GM18867 (cell line): ENCODE measurements around the gene PLPPR3.
"Not testable (repeated sequence)": the region's sequence is repeated elsewhere in the genome, so short reads cannot be mapped to it uniquely, and the experiment has no call there.

Experiments used
- ATAC-seq: cut with Tn5 transposase; IDR thresholded peaks from one replicate; pipeline ENCODE4 v1.9.1; 2021; ENCODE audit warnings: mild to moderate bottlenecking, moderate library complexity; ENCODE audit not compliant: unreplicated experiment

PLPPR3 gene

GRCh38 chr19:829129-829758 is 7.5 kb upstream of the PLPPR3 start:
- ATAC-seq = no peak

GRCh38 chr19:827710-828321 is 6.1 kb upstream of the PLPPR3 start, which contains the start of gene AZU1:
TSS of gene AZU1 (plus strand) at chr19:827837. CDS start at chr19:827847, 10 bp downstream.
- no peak for ATAC-seq

- no peak for ATAC-seq
Measured at GRCh38 chr19:827314-827709, 5.6 kb upstream of the PLPPR3 start.

GRCh38 chr19:825897-826644 is 4.3 kb upstream of the PLPPR3 start:
- no peak for ATAC-seq

GRCh38 chr19:824885-825284 is 3.1 kb upstream of the PLPPR3 start:
- ATAC-seq = no peak

- no peak for ATAC-seq
Measured at GRCh38 chr19:823565-824121, 1.9 kb upstream of the PLPPR3 start.

GRCh38 chr19:821231-821824 is 427 bp downstream of the PLPPR3 start:
- ATAC-seq = no peak

GRCh38 chr19:820212-820611 is 1.5 kb downstream of the PLPPR3 start:
- ATAC-seq = not testable (repeated sequence)

GRCh38 chr19:816500-816857 is 5.3 kb downstream of the PLPPR3 start:
- ATAC-seq = no peak

GRCh38 chr19:815775-816499 is 5.8 kb downstream of the PLPPR3 start:
- ATAC-seq = no peak

GRCh38 chr19:815079-815774 is 6.5 kb downstream of the PLPPR3 start:
- ATAC-seq = no peak

- no peak for ATAC-seq
Measured at GRCh38 chr19:814152-815078, 7.3 kb downstream of the PLPPR3 start.

GRCh38 chr19:813219-814151 is 8.3 kb downstream of the PLPPR3 start:
- ATAC-seq = no peak

- ATAC-seq = no peak
Measured at GRCh38 chr19:812747-813218, 9.0 kb downstream of the PLPPR3 start.

GRCh38 chr19:812049-812746 is 9.6 kb downstream of the PLPPR3 start:
- ATAC-seq = no peak

GRCh38 chr19:811506-812048 is 10.2 kb downstream of the PLPPR3 start:
- no peak for ATAC-seq

GRCh38 chr19:810883-811489 is 10.8 kb downstream of the PLPPR3 start:
- no peak for ATAC-seq
